GM21723 (cell line): ENCODE data around the gene PLB1.
"Not testable (repeated sequence)": the region's sequence is repeated elsewhere in the genome, so short reads cannot be mapped to it uniquely, and the experiment has no call there.

Experiments used
- ATAC-seq: cut with Tn5 transposase; IDR thresholded peaks from one replicate; pipeline ENCODE4 v1.9.1; 2021; ENCODE audit warnings: mild to moderate bottlenecking, moderate library complexity; ENCODE audit not compliant: unreplicated experiment

PLB1 gene

DNA sequence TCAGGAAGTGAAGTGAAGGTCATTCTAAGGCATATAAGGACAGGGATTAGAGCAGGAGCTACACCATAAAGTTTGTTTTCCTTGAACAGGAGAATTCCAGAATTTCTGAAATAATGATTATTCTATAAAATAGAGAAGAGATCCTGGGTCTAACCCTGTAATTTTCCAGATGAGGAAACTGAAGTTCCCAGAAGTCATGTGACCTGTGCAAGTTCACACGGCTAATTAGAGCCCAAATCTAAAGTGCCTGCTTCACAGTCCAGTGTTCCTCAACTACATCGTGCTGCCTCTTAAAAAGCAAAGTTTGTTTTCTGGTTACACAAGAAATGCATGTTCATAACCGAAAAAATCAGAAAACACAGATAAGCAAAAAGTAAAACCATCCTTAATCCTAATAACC, 34.9 kb downstream of the PLB1 start:
- ATAC-seq = no peak

- no peak for ATAC-seq
These were observed 36.5 kb downstream of the PLB1 start for GRCh38 chr2:28532399-28532798.

- ATAC-seq = no peak
These were observed 37.3 kb downstream of the PLB1 start for GRCh38 chr2:28533044-28533680.

DNA sequence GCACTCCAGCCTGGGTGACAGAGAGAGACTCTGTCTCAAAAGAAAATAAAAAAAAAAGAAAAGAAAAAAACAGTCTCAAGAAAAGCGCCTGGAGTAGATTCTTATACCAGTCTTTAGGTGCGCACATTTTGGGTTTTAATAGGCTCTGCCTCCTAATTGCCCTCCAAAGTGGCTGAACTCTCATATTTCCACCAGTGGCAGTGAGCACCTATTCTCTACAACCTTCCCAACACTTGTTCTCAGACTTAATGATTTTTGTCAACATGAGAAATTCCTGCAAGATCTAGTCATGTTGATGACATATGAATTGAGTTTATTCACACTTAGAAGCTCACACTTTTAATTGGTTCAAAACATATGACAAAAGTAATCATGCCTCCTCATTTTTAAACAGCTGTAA, 39.0 kb downstream of the PLB1 start:
- ATAC-seq = no peak

DNA sequence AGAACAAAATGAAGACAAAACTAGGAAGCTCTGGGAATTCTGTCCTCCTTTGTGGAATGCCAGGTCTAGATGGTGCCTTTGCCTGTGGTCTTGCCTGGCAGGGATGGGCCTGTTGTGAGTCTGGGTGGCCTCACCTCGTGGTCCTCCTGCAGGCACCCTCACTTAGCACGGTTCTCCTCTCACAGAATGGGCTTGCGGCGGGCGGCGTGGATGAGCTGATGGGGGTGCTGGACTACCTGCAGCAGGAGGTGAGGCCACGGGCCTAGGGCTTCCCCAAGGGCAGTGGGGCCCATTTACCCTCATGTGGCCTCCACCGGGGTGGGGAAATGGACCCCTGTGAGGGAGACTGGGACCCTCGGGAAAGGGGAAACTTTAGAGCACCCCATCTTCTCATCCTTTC, 42.3 kb downstream of the PLB1 start:
- no peak for ATAC-seq

DNA sequence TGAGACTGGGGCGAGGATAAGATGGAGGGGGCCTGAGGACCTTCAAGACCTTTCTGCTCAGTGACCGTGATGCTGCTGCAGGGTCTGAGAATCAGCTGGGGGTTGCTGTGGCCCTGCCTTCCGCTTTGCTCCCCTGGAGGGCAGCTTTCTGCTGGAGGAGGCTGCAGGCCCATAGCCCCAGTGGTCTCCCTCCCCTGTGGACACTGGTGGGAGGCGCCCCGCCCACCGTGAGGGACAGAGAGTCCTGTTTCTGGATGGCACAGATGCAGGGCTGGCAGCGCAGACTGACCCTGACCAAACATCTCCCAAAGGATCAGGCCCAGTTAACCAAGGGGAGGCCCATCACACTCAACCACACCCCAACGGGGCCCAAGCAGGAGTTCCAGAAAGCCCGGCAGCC, 42.8 kb downstream of the PLB1 start:
- ATAC-seq = no peak

DNA sequence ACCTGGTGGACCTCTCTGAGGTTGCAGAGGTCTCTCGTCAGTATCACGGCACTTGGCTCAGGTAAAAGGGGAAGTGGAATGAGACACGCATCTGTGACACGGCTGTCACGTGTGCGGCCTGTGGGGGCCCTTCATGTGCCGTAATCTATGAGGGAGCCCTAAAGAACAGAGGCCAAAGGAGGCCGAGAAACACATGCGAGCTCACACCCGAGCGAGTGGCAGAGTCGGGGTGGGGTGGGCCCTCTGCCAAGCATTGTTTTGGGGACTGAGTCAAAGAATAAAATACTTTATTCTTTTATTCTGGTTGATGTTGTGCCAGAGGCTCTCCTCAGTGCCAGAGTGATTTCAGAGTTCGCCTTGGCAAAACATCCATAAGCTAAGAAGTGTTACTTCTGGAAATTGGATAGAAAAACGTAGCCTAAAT, 43.3 kb downstream of the PLB1 start:
- no peak for ATAC-seq

DNA sequence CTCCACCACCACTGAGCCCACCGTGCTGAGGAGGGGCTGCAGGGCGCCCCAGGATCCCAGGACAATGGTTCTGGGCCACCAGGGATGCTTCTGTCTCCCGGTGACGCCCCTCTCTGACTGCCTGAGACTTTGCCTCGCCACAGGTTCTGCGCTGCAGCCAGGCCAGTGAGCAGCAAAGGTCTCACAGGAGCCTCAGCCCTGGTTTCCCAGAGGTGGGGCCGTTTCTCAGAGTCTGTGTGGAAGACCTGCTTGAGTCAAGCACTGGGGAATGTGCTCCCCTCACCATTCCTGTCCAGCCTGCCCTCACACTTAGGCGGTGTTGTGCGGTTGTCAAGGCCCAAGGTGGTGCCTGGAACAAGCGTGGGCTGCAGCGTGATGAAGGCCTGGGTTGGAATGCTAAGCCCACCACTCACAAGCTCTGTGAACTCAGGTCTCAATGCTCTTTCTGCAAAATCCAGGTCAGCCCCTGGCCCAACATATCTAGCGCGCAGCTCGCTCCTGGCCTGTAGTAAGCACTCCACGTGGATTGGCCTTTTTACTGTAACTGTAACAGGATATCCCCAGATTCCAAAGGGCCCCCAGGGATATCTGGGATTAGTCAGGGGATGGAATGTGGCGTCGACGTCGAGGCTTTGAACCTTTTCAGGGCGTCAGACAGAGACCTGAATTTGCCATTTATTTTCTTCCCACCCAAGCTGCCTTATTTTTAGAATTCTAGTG, 47.6 kb downstream of the PLB1 start:
- ATAC-seq = no peak

- no peak for ATAC-seq
These were observed 48.1 kb downstream of the PLB1 start for GRCh38 chr2:28544036-28544346.

- ATAC-seq = no peak
These were observed 48.6 kb downstream of the PLB1 start for GRCh38 chr2:28544405-28544921.

DNA sequence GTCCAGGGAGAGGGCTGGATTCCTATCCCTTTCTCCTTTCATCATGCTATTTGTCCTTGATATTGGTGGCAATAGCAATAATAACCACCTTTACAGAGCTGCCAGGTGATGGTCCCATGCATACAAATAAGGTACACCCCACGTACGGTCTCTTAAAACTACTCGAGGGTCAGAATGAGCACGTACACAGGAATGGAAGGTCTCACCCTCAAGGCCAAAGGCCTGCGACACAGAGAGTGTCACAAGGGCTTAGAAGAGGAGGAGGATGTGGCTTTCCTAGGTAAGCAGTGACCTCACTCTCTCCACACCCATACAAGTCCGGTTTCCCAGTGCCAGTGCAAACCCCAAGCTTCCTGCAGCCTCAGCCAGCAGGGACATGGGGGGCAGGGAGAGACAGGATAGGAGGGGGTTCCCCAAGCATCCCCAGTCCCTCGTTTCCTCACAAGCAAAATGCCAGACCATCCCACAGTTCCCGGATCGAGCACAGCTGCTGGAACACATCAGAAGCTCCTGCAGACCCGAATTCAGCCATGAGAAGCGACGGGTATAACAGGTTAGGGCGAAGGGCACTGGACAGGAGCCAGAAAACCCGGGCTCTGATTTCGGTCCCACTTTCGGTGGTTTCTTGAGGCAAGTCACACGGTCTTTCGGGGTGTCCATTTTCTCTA, 49.2 kb downstream of the PLB1 start:
- no peak for ATAC-seq

DNA sequence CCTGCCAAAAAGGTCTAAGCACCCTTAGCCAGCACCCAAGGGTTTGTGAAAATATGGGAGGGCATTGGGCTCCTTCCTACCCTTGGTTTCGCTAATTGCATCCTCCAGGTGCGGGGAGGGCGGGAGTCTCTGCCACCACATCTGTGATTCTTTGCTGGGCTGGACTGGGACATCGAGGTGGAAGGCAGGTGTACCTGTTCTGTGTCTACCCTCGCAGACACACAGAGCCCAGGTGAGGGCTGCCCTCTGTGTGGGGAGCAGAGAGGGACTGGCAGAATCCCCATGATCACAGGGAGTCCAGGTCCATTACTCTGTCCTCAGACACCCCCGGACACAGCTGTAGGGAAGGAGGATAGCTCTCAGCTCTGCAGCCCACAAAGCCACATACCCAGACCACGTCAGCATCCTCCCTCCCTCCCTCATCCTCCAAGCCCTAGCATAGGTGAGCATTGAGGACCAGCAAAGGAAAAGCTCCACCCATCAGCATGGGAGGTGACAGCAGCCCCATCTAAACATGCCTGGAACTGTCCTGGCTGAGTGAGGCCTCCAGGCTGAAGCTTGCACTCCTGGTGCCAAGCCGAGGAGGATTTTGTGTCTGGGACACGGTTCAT, 49.8 kb downstream of the PLB1 start:
- ATAC-seq = no peak

- no peak for ATAC-seq
These were observed 50.4 kb downstream of the PLB1 start for GRCh38 chr2:28546242-28546641.

DNA sequence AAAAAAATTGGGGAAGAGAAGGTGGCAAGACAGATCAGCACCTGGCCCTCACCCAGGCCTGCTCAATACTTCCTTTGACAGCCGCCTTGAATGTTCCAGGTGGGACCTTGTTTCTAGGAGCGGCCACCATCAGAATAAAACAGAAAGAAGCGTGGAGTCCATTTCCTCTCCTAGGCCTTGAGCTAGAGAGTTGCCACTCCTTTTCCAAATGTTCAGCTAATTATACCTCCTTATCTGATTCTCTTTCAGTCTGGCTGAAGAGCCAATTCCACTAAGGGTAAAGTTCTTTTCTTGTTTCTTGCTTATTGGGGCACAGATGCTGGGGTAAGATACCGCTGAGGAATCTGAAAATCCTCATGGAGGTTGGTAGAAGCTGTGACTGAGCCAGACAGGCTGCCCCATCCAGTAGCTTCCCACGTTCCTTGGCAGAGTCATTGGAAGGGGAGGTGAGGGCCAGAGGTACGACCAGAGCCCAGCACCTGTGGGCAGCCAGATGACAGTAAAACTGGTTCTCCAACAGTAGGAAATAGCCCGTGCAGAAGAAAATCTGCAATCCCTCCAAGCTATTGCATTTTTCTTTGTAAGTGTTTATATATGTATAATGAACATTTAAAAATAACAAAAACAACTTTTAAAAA, 51.5 kb downstream of the PLB1 start:
- ATAC-seq = no peak

DNA sequence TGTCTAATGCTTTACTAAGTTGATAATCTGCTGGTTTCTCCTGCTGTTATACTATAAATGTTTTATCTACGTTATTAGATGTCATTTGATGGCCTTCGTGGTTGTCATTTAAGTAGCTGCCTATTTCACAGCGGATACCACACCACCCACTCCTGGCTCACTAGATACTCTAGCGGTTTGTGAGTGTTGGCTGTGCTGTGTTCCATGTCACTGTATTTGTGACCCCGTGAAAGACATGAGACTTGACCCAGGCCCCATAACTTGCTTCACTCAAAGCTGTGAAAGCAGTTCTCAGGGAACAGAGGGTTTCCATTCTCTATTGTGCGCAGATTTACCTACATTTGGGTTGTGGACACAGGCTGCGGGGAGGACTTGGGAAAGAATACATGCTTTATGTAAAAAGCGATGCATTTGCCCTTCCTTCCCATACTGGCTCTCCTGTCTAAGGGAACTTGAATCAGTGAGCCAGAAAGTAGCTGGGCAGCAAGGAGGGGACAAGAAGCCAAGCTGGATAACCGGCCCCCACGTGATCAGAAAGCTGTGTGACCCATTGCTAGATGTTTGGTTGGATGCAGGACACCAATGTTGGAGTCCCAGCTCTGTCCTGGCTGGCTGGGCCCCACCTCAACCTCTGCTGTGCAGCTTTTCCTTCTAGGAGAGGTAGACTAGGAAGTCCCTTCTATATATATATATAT, 52.2 kb downstream of the PLB1 start:
- no peak for ATAC-seq

DNA sequence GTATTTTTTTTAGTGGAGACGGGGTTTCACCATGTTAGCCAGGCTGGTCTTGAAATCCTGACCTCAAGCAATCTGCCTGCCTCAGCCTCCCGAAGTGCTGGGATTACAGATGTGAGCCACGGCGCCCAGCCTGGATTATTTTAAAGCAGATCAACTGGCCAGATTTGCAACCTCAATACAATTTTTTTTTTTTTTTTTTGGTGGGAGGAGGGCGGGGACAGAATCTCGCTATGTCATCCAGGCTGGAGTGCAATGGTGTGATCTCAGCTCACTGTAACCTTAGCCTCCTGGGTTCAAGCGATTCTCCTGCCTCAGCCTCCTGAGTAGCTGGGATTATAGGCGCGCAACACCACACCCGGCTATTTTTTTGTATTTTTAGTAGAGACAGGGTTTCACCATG, 54.5 kb downstream of the PLB1 start:
- not testable (repeated sequence) for ATAC-seq

DNA sequence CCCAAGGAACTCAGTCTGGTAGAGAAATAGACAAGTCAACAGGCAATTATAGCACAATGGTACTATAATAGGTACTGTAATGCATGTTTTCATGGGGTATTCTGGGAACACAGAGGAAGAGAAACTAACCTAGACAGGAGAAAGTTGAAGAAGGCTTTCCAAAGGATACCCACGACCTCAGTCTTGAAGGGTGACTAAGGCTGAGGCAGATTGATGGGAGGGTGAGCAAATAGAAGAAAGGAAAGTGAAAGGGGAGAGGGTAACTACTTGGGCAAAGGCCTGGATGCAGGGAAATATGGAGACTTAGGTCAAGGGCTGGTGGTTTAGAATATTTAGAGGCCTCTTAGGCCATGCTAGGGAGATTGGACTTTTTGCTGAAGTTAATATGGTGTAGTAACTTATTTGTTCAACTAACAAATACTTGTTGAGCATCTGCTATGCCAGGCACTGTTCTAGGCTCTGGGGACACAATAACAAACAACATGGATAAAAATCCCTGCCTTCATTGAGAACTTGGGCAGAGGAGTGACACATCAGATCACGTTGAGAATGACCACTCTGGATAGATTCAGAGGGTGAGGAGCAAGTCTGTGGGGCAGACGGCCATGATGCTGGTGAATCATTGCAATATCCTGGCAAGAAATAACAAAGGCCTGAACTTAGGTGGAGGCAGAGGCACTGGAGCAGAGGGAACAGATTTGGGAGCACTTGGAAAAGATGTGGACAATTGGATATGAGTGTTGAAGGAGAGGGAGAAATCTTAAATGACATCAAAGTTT, 56.4 kb downstream of the PLB1 start:
- ATAC-seq = no peak

- ATAC-seq = no peak
These were observed 60.4 kb downstream of the PLB1 start for GRCh38 chr2:28556303-28556702.

- no peak for ATAC-seq
These were observed 61.7 kb downstream of the PLB1 start for GRCh38 chr2:28557389-28558131.
